Amygdala (tissue), 56 donors: ENCODE data around the gene RPP40.

ENCODE experiments used
- DNase-seq, 56 donors: peaks; one replicate each; lab custom pipeline; 2025; lab: John Stamatoyannopoulos, UW

RPP40 gene

GRCh38 chr6:4946521-4946920 lies 57.3 kb downstream of the RPP40 start:
- DNase-seq, result no peak
